Liver (tissue), 9 donors: ENCODE data around the gene POGZ. TPM values are rescaled to one million over a fixed set of nuclear protein-coding genes. Genes with fewer than 3 reads are reported as not detected.

ENCODE experiments used
- DNase-seq: peaks from one replicate; pipeline ENCODE4 v3.0.0-alpha.2; 2017; ENCODE audit warnings: low spot score
- H3K27ac ChIP-seq, 2 donors: one replicate each; pipeline ENCODE4 v1.7.0; 2013; ENCODE audit warnings: inconsistent platforms in 2 of 2, low read length in 2 of 2, control low read depth in 1 of 2, low read depth in 1 of 2, mild to moderate bottlenecking in 1 of 2
- H3K27me3 ChIP-seq, 4 donors: one replicate each; pipeline versions ENCODE4 v1.6.1 to v1.7.0; 2013; ENCODE audit warnings: low read length in 3 of 4, inconsistent platforms in 1 of 4, mild to moderate bottlenecking in 1 of 4, moderate library complexity in 1 of 4; ENCODE audit not compliant: control insufficient read depth in 4 of 4, insufficient read depth in 4 of 4
- H3K36me3 ChIP-seq, 4 donors: one replicate each; pipeline versions ENCODE4 v1.6.1 to v1.7.0; 2013; ENCODE audit warnings: low read length in 3 of 4, mild to moderate bottlenecking in 3 of 4, low read depth in 1 of 4, moderate library complexity in 1 of 4; ENCODE audit not compliant: control insufficient read depth in 4 of 4, insufficient read depth in 3 of 4
- H3K4me1 ChIP-seq, 4 donors: one replicate each; pipeline versions ENCODE4 v1.6.1 to v1.7.0; 2013; ENCODE audit warnings: low read length in 3 of 4, mild to moderate bottlenecking in 3 of 4, moderate library complexity in 1 of 4; ENCODE audit not compliant: control insufficient read depth in 4 of 4, insufficient read depth in 4 of 4
- H3K4me3 ChIP-seq, 3 donors: one replicate each; pipeline versions ENCODE4 v1.6.1 to v1.7.0; 2013; ENCODE audit warnings: low read length in 3 of 3, control low read depth in 1 of 3, low read depth in 1 of 3, mild to moderate bottlenecking in 1 of 3
- H3K9ac ChIP-seq, 2 donors: one replicate each; pipeline ENCODE4 v1.7.0; 2013; ENCODE audit warnings: low read length in 2 of 2, mild to moderate bottlenecking in 2 of 2, moderate library complexity in 2 of 2, control low read depth in 1 of 2, low read depth in 1 of 2
- H3K9me3 ChIP-seq, 4 donors: one replicate each; pipeline versions ENCODE4 v1.6.1 to v1.7.0; 2013; ENCODE audit warnings: low read length in 3 of 4; ENCODE audit not compliant: control insufficient read depth in 4 of 4
- EGR1 ChIP-seq, 2 donors: IDR thresholded peaks; 2 replicates each; pipeline ENCODE4 v1.6.1; 2016 to 2018; ENCODE audit warnings: antibody characterized with exemption in 2 of 2, low read depth in 2 of 2
- FOXA1 ChIP-seq: IDR thresholded peaks from 2 replicates; pipeline ENCODE4 v1.6.1; 2016; ENCODE audit warnings: antibody characterized with exemption
- FOXA2 ChIP-seq: IDR thresholded peaks from 2 replicates; pipeline ENCODE4 v1.6.1; 2016; ENCODE audit warnings: antibody characterized with exemption
- HNF4A ChIP-seq, 2 donors: conservative IDR thresholded peaks; 2 replicates each; pipeline ENCODE4 v1.6.1; 2016; ENCODE audit warnings: antibody characterized with exemption in 2 of 2, mild to moderate bottlenecking in 2 of 2
- HNF4G ChIP-seq: IDR thresholded peaks from 2 replicates; pipeline ENCODE4 v1.6.1; 2016; ENCODE audit warnings: antibody characterized with exemption
- JUND ChIP-seq, 2 donors: IDR thresholded peaks; 2 replicates each; pipeline ENCODE4 v1.6.1; 2016; ENCODE audit warnings: antibody characterized with exemption in 2 of 2
- RAD21 ChIP-seq, 2 donors: IDR thresholded peaks; 2 replicates each; pipeline ENCODE4 v1.6.1; 2016; ENCODE audit warnings: antibody characterized with exemption in 2 of 2, mild to moderate bottlenecking in 2 of 2
- RXRA ChIP-seq, 2 donors: IDR thresholded peaks; 2 replicates each; pipeline ENCODE4 v1.6.1; 2017 to 2018; ENCODE audit warnings: antibody characterized with exemption in 2 of 2, mild to moderate bottlenecking in 1 of 2
- TAF1 ChIP-seq: conservative IDR thresholded peaks from 2 replicates; pipeline ENCODE4 v1.6.1; 2016; ENCODE audit warnings: antibody characterized with exemption, mild to moderate bottlenecking
- YY1 ChIP-seq: IDR thresholded peaks from 2 replicates; pipeline ENCODE4 v1.6.1; 2016; ENCODE audit warnings: antibody characterized with exemption, mild to moderate bottlenecking
- WGBS: extraction: QIAGEN DNeasy Blood & Tissue Kit; methylation state at CpG from one replicate; pipeline ENCODE4 v1.1.7; 2013; 5-methylcytosine and 5-hydroxymethylcytosine counted together
- polyA plus RNA-seq, 2 donors: library from polyadenylated mRNA; stranded (reverse) in 1 of 2; unstranded in 1 of 2; fragments of 200-250 nt in 1 of 2; fragments of >200 nt in 1 of 2; fragmentation: Nextera tagmentation in 1 of 2; extraction: Ambion mirVana in 1 of 2; gene quantifications; one replicate each; pipeline versions ENCODE4 v1.2.1 to v1.2.3, GENCODE V29; 2013 to 2015
- total RNA-seq, 2 donors: library from RNA; depleted of rRNA; stranded (reverse); fragments of >200 nt; gene quantifications; one replicate each; pipeline ENCODE4 v1.2.3, GENCODE V29; 2014
- TF ChIP-seq, protein P1 (sequence below): IDR thresholded peaks from 2 replicates; pipeline ENCODE4 v1.6.1; 2016; ENCODE audit warnings: antibody characterized with exemption, mild to moderate bottlenecking
- TF ChIP-seq, protein P2 (sequence below): IDR thresholded peaks from 2 replicates; pipeline ENCODE4 v1.6.1; 2016; ENCODE audit warnings: antibody characterized with exemption
- TF ChIP-seq, protein P3 (sequence below): fragments of 150-350 bp; IDR thresholded peaks from 2 replicates; pipeline ENCODE4 v1.5.1; 2017; ENCODE audit warnings: improper control_type of control experiment, low read depth, low read length; ENCODE audit not compliant: missing input control
- TF ChIP-seq, protein P4 (sequence below): IDR thresholded peaks from 2 replicates; pipeline ENCODE4 v1.6.1; 2016; ENCODE audit warnings: antibody characterized with exemption
- donor health status: healthy.
- donor health status: healthy.
- donor health status: healthy.
- donor health status: healthy.
- donor health status: healthy.

The POGZ gene
- total and polyA plus RNA-seq, 4 donors, result 7.7 to 30.1 (median 17.3) TPM

DNA sequence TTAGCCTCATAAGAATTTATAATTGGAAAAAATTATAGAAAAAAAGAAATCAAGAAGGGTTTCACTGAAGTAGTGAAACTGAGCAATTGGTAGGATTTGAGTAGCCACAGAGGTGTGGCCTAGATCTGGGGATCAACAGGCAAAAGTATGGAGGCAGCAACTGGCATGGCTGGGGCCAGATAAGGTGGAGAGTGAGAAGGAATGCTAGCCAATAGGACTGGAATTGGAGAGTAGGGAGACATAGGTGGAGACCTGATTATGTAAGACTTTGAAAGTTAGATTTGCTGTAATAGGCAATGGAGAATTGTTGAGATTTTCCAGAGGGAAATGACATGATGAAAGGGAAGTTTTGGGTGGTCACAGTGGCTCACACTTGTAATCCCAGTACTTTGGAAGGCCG is 27.3 kb upstream of the POGZ start (continued):
- TF ChIP-seq, protein P1, sequence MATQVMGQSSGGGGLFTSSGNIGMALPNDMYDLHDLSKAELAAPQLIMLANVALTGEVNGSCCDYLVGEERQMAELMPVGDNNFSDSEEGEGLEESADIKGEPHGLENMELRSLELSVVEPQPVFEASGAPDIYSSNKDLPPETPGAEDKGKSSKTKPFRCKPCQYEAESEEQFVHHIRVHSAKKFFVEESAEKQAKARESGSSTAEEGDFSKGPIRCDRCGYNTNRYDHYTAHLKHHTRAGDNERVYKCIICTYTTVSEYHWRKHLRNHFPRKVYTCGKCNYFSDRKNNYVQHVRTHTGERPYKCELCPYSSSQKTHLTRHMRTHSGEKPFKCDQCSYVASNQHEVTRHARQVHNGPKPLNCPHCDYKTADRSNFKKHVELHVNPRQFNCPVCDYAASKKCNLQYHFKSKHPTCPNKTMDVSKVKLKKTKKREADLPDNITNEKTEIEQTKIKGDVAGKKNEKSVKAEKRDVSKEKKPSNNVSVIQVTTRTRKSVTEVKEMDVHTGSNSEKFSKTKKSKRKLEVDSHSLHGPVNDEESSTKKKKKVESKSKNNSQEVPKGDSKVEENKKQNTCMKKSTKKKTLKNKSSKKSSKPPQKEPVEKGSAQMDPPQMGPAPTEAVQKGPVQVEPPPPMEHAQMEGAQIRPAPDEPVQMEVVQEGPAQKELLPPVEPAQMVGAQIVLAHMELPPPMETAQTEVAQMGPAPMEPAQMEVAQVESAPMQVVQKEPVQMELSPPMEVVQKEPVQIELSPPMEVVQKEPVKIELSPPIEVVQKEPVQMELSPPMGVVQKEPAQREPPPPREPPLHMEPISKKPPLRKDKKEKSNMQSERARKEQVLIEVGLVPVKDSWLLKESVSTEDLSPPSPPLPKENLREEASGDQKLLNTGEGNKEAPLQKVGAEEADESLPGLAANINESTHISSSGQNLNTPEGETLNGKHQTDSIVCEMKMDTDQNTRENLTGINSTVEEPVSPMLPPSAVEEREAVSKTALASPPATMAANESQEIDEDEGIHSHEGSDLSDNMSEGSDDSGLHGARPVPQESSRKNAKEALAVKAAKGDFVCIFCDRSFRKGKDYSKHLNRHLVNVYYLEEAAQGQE, result no peak
- no peak for TF ChIP-seq EGR1 (IDR thresholded peaks at IDR 0.05; ENCODE audit: low read depth in 2 of 2)
- no peak for TF ChIP-seq JUND (IDR thresholded peaks at IDR 0.05)
- TF ChIP-seq FOXA2, result no peak

DNA sequence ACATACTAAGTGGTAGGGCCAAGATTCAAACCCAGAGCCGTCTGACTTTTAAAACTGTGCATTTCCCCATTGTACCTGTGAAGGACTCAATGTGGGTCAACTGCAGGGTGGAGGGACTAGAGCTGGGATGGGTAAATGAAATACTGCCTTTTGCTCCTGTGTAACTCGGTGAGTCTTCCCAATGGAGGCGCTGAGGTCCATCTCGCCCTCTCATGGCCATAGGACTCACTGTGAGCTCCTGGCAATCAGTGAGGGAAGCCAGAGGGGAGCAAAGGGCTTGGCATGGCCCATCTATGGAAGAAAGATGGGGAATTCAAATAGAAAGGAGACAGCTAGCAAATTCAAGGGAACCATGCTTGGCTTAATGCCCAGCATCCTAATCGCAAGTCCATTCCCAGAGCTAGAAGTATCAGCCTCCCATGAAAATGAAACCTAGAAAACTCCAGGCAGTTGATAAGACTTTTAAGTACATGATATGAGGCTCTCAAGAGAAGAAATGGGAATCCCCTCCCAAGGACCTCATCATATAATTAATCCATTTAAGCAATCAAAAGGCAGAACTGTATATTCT is 26.5 kb upstream of the POGZ start:
- Histone ChIP-seq H3K36me3 (no peaks in the 10 kb centered on the region), H3K9ac (no peak overlapping the region), H3K4me1 (peaks cover 0 to 3% (median 0%) of the 10 kb centered on the region in 4 donors), H3K4me3 (no peak overlapping the region), H3K27ac (no peak overlapping the region), H3K9me3 (peaks cover 0 to 6% (median 0%) of the 10 kb centered on the region in 4 donors), H3K27me3 (no peaks in the 10 kb centered on the region)
- no peak for TF ChIP-seq HNF4G
- no peak for TF ChIP-seq EGR1 (IDR thresholded peaks at IDR 0.05; ENCODE audit: low read depth in 2 of 2)
- TF ChIP-seq, protein P2, sequence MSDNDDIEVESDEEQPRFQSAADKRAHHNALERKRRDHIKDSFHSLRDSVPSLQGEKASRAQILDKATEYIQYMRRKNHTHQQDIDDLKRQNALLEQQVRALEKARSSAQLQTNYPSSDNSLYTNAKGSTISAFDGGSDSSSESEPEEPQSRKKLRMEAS, result no peak
- TF ChIP-seq TAF1, result no peak
- TF ChIP-seq YY1, result no peak
- TF ChIP-seq RAD21 (IDR thresholded peaks at IDR 0.05), result no peak
- no peak for TF ChIP-seq FOXA1
- WGBS, result 74% methylated on average over 5 of the region's 5 CpGs
- DNase-seq, result no peak

DNA sequence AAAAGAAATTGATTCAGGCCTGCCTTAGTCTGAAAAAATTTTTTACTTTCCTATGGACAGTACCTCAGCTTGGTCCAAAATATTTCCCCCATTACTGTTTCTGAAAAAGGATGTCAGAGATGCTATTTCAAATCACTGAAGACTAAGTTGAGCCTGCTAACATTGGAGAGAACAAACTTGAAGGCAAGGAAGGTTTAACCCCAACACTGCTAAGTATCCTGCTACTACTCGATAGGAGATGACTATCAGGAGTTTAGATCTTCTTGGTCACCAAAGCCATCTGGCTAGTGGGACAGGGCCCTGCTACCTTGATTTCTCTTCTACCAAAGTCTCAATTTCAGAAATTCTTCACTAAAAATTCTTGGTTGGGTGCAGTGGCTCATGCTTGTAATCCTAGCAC is 22.7 kb upstream of the POGZ start:
- Histone ChIP-seq H3K9me3 (peaks cover 0 to 6% (median 0%) of the 10 kb centered on the region in 4 donors), H3K27me3 (no peaks in the 10 kb centered on the region), H3K27ac (no peak overlapping the region), H3K36me3 (no peaks in the 10 kb centered on the region), H3K9ac (no peak overlapping the region), H3K4me1 (peaks cover 0 to 3% (median 0%) of the 10 kb centered on the region in 4 donors), H3K4me3 (no peak overlapping the region)
- DNase-seq, result no peak
- 95% methylated on average over 1 of the region's 1 CpG for WGBS
- TF ChIP-seq FOXA2 (no peak), EGR1 (IDR thresholded peaks at IDR 0.05; ENCODE audit: low read depth in 2 of 2) (no peak)
- TF ChIP-seq, protein P2, result no peak

DNA sequence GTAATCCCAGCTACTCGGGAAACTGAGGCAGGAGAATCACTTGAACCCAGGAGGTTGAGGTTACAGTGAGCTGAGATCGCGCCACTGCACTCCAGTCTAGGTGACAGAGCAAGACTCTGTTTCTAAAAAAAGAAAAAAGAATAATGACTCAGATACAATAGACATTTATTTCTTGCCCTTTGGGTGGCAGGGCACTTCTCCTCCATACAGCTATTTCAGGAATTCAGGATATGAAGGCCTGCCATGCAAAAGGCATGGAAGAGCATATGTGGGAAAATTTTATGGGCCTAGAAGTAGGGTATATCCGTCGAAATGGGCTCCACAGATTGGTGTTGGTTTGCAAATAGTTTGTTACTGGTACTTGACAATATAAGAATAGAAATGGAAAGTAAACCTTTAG is 20.2 kb upstream of the POGZ start:
- WGBS, result 94% methylated on average over 5 of the region's 5 CpGs
- Histone ChIP-seq H3K9me3 (peaks cover 0 to 6% (median 0%) of the 10 kb centered on the region in 4 donors), H3K27me3 (no peaks in the 10 kb centered on the region), H3K9ac (no peak overlapping the region), H3K4me3 (no peak overlapping the region), H3K27ac (no peak overlapping the region), H3K4me1 (no peaks in the 10 kb centered on the region), H3K36me3 (no peaks in the 10 kb centered on the region)
- DNase-seq, result no peak
- TF ChIP-seq TAF1 (no peak), FOXA1 (no peak), FOXA2 (no peak), YY1 (no peak), JUND (IDR thresholded peaks at IDR 0.05) (no peak), HNF4A (conservative IDR thresholded peaks at IDR 0.05) (no peak), RXRA (IDR thresholded peaks at IDR 0.05) (no peak), RAD21 (IDR thresholded peaks at IDR 0.05) (no peak)
- TF ChIP-seq, protein P3, sequence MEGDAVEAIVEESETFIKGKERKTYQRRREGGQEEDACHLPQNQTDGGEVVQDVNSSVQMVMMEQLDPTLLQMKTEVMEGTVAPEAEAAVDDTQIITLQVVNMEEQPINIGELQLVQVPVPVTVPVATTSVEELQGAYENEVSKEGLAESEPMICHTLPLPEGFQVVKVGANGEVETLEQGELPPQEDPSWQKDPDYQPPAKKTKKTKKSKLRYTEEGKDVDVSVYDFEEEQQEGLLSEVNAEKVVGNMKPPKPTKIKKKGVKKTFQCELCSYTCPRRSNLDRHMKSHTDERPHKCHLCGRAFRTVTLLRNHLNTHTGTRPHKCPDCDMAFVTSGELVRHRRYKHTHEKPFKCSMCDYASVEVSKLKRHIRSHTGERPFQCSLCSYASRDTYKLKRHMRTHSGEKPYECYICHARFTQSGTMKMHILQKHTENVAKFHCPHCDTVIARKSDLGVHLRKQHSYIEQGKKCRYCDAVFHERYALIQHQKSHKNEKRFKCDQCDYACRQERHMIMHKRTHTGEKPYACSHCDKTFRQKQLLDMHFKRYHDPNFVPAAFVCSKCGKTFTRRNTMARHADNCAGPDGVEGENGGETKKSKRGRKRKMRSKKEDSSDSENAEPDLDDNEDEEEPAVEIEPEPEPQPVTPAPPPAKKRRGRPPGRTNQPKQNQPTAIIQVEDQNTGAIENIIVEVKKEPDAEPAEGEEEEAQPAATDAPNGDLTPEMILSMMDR, result no peak
- TF ChIP-seq, protein P1, result no peak
- TF ChIP-seq, protein P4, sequence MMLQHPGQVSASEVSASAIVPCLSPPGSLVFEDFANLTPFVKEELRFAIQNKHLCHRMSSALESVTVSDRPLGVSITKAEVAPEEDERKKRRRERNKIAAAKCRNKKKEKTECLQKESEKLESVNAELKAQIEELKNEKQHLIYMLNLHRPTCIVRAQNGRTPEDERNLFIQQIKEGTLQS, result no peak
- TF ChIP-seq, protein P2, result no peak
